Activated CD8-positive, alpha-beta memory T cell treated with anti-CD3 and anti-CD28 coated beads, Interleukin-2, amount 50 U/mL, for 48 hours (primary cell): ENCODE measurements around the gene ZNF22.

Experiments used
- DNase-seq: peaks from one replicate; pipeline ENCODE4 v3.0.0-alpha.2; 2020

ZNF22 gene

GRCh38 chr10:45035673-45036072 lies 35.0 kb downstream of the ZNF22 start:
- DNase-seq: no peak

DNA sequence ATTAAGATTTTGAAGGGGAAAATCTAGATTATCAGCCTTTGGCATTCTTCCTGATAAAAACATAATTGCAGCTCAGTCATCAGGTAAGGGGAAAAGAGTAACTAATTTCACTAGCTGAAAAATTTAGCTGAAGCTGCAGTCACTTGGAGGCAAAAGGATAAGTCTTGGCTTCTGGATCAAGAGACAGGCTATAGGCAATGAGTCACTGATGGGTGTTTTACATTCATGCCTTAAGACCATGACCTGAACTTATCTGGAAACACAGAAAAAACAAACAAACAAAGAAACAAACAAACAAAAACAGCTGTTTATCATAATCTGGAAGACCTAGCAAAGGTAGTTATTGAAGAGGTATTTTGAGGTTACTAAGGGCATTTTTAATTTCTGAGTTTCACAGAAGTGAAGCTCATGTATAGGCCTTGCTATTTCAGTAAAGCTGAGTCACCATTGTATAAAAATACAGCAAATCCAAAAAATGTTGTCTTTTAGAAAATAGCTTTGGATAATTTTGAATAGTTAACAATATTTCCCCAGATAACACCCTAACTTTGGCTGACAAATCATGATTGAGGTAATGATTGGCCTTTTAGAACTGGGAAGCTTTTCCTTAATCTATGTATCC lies 40.3 kb downstream of the ZNF22 start:
- DNase-seq: no peak

GRCh38 chr10:45044290-45044689 lies 43.6 kb downstream of the ZNF22 start:
- DNase-seq: no peak

DNA sequence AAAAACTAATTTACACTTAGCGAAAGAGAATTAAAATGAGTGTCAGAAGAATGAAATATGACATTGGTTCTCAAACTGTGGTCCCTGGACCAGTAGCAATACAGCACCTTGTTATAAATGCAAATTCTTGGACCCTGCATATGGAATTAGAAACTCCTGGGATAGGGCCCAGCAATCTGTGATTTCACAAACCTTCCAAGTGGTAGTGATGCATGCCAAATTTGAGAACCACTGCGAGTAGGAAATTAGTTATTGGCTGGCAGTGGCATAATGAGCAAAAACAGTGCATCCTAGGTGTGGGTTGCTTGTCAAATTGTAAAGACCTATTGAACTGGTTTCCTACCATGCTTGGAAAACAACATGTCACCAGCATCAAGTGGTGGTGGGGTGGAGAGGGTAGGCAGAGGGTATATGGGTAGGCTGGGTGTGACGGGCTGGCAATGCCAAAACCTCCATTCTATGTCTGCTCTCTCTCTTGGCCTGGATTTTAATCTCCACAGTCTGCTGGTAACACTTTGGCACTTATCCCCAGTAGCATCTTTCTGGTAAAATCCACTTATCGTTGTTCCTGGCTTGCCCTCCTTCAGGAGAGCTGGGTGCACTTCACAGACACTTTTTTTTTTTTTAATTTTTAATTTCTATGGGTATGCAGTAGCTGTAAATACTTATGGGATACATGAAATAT lies 50.0 kb downstream of the ZNF22 start:
- no peak for DNase-seq

DNA sequence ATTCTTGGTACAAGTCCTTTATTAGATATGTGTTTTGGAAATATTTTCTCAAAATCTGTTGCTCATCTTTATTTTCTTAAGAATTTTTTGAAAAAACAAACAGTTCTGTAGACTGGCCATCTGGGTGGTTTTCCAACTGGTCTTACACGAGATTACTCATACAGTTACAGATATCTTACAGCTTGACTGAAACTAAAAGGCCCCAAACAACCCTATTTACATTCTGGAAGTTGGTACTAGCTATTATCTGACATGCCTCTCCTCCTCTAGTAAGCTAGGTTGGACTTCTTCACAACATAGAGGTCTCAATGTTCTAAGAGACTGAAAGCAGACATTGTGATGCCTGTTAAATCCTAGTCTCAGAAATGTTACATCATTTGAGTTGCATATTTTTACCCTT lies 52.0 kb downstream of the ZNF22 start:
- no peak for DNase-seq

- DNase-seq: no peak
Observed at GRCh38 chr10:45053569-45054100, 52.9 kb downstream of the ZNF22 start.
